HTR-8/SVneo (cell line): ENCODE measurements around the gene PALLD.
A peak's percentile ranks its signal among the peaks of the same experiment; 100 is the strongest.
"Not testable (repeated sequence)": the region's sequence is repeated elsewhere in the genome, so short reads cannot be mapped to it uniquely, and the experiment has no call there.

Experiments
- DNase-seq: peaks from one replicate; pipeline ENCODE4 v3.0.0; 2011; ENCODE audit warnings: low spot score, mixed read lengths; ENCODE audit not compliant: insufficient read length
- FAIRE-seq: peaks from 2 replicates; lab custom pipeline; 2011; peaks lifted over from hg19 to GRCh38; lab: Jason Lieb, UNC

The PALLD gene

GRCh38 chr4:168689791-168690190 is 192.9 kb downstream of the PALLD start:
- no peak for DNase-seq
- FAIRE-seq = no peak

- DNase-seq (no peak), FAIRE-seq (no peak)
These were observed 193.3 kb downstream of the PALLD start for GRCh38 chr4:168690199-168690598.

- DNase-seq (no peak), FAIRE-seq (peak; percentile 4)
These were observed 194.9 kb downstream of the PALLD start for GRCh38 chr4:168691631-168692369.

- FAIRE-seq (peak; percentile 4), DNase-seq (no peak)
These were observed 197.1 kb downstream of the PALLD start for GRCh38 chr4:168693750-168694490.

- FAIRE-seq (no peak), DNase-seq (no peak)
These were observed 197.8 kb downstream of the PALLD start for GRCh38 chr4:168694667-168695066.

GRCh38 chr4:168695288-168695687 is 198.4 kb downstream of the PALLD start:
- FAIRE-seq (no peak), DNase-seq (no peak)

- FAIRE-seq = no peak
These were observed 199.4 kb downstream of the PALLD start for GRCh38 chr4:168696280-168696679.

GRCh38 chr4:168696826-168697225 is 200.0 kb downstream of the PALLD start:
- DNase-seq (no peak), FAIRE-seq (no peak)

More at GRCh38 chr4:168696280-168696679, 199.4 kb downstream of the PALLD start:
- DNase-seq = no peak

- no peak for DNase-seq
- no peak for FAIRE-seq
These were observed 202.5 kb downstream of the PALLD start for GRCh38 chr4:168699224-168699878.

- FAIRE-seq (no peak), DNase-seq (no peak)
These were observed 204.2 kb downstream of the PALLD start for GRCh38 chr4:168701061-168701460.

- not testable (repeated sequence) for FAIRE-seq, DNase-seq
These were observed 205.8 kb downstream of the PALLD start for GRCh38 chr4:168702581-168703087.

- DNase-seq (no peak), FAIRE-seq (no peak)
These were observed 208.3 kb downstream of the PALLD start for GRCh38 chr4:168705121-168705520.

- peak; percentile 23 for DNase-seq
- peak; percentile 4 for FAIRE-seq
These were observed 210.4 kb downstream of the PALLD start for GRCh38 chr4:168707205-168707604.

GRCh38 chr4:168708108-168708507 is 211.3 kb downstream of the PALLD start:
- no peak for FAIRE-seq
- DNase-seq = no peak

- peak; percentile 30 for DNase-seq
- FAIRE-seq = no peak
These were observed 213.6 kb downstream of the PALLD start for GRCh38 chr4:168710353-168710946.

- FAIRE-seq (no peak), DNase-seq (no peak)
These were observed 214.6 kb downstream of the PALLD start for GRCh38 chr4:168711197-168712140.

- no peak for DNase-seq
- FAIRE-seq = no peak
These were observed 215.6 kb downstream of the PALLD start for GRCh38 chr4:168712316-168712890.

GRCh38 chr4:168713253-168713652 is 216.4 kb downstream of the PALLD start:
- DNase-seq = no peak
- no peak for FAIRE-seq

- no peak for FAIRE-seq
- DNase-seq = no peak
These were observed 219.0 kb downstream of the PALLD start for GRCh38 chr4:168715896-168716295.
